Endothelial cell of umbilical vein (primary cell): Measurements from ENCODE around the gene UTRN. TPM values are rescaled to one million over a fixed set of nuclear protein-coding genes. Genes with fewer than 3 reads are reported as not detected.

Experiments used
- BruUV-seq: library from RNA; stranded (reverse); fragments of 400-500 nt; replicated peaks from 2 replicates; lab custom pipeline; 2021; lab: Mats Ljungman, UMichigan
- CTCF ChIA-PET: fragments of 300-600, 350-600 bp; sonication (Branson Sonifier 250); formaldehyde crosslinking; loops from one replicate; lab custom pipeline; 2021; ENCODE audit warnings: antibody characterized with exemption, inconsistent platforms; lab: Charles Lee
- POLR2A ChIA-PET: fragments of 300-600, 350-600 bp; sonication (Branson Sonifier 250); formaldehyde crosslinking; loops from one replicate; lab custom pipeline; 2021; ENCODE audit warnings: antibody characterized with exemption, inconsistent platforms; lab: Charles Lee
- DNase-seq: peaks from one replicate; pipeline ENCODE4 v3.0.0-alpha.2; 2011; ENCODE audit warnings: low read depth, low spot score
- FAIRE-seq: peaks from 2 replicates; lab custom pipeline; 2011; peaks lifted over from hg19 to GRCh38; lab: Jason Lieb, UNC
- H2AFZ ChIP-seq: 2 replicates; pipeline ENCODE4 v1.6.0; 2012; ENCODE audit warnings: low read depth, low read length, control low read depth, inconsistent platforms
- H3K27ac ChIP-seq: 2 replicates; pipeline ENCODE4 v1.5.1; 2011; ENCODE audit warnings: low read depth, mild to moderate bottlenecking, control low read depth, low read length, moderate library complexity; ENCODE audit not compliant: insufficient read depth
- H3K27me3 ChIP-seq, 2 experiments: 2 replicates each; pipeline versions ENCODE4 v1.6.0 to v1.6.1; 2011; ENCODE audit warnings: low read length in 2 of 2, mixed read lengths in 1 of 2; ENCODE audit not compliant: control insufficient read depth in 2 of 2, insufficient read depth in 2 of 2
- H3K36me3 ChIP-seq, 2 experiments: 2 replicates in 1 of 2; 3 replicates in 1 of 2; pipeline ENCODE4 v1.5.1; 2011; ENCODE audit warnings: low read length in 2 of 2, mild to moderate bottlenecking in 1 of 2, moderate library complexity in 1 of 2; ENCODE audit not compliant: control insufficient read depth in 2 of 2, insufficient read depth in 2 of 2; ENCODE audit errors: extremely low read depth in 1 of 2
- H3K4me1 ChIP-seq: 3 replicates; pipeline ENCODE4 v1.5.1; 2011; ENCODE audit warnings: mild to moderate bottlenecking, low read length; ENCODE audit not compliant: control insufficient read depth, insufficient read depth; ENCODE audit errors: extremely low read depth
- H3K4me2 ChIP-seq: 2 replicates; pipeline ENCODE4 v1.6.1; 2011; ENCODE audit warnings: low read length, control low read depth, mixed read lengths; ENCODE audit not compliant: insufficient read depth
- H3K4me3 ChIP-seq, 3 experiments: fragments of 200-600 bp in 1 of 3; sonication (generic), shearing (Covaris generic) in 1 of 3; replicated peaks in 1 of 3; 2 replicates each; pipeline ENCODE4 v1.5.1; 2011 to 2016; ENCODE audit warnings: control low read depth in 3 of 3, low read length in 3 of 3, mild to moderate bottlenecking in 2 of 3, inconsistent platforms in 1 of 3, low read depth in 1 of 3, moderate library complexity in 1 of 3; ENCODE audit not compliant: insufficient read depth in 1 of 3
- H3K79me2 ChIP-seq: 2 replicates; pipeline ENCODE4 v1.6.0; 2012; ENCODE audit warnings: low read length, inconsistent platforms; ENCODE audit not compliant: control insufficient read depth, insufficient read depth
- H3K9ac ChIP-seq: replicated peaks from 2 replicates; pipeline ENCODE3; 2011; ENCODE audit warnings: low read length, control low read depth; ENCODE audit not compliant: insufficient read depth; ENCODE audit errors: extremely low read depth
- H3K9me1 ChIP-seq: replicated peaks from 3 replicates; pipeline ENCODE4 v1.6.0; 2011; ENCODE audit warnings: mild to moderate bottlenecking, low read length; ENCODE audit not compliant: control insufficient read depth, insufficient read depth; ENCODE audit errors: extremely low read depth
- H3K9me3 ChIP-seq: replicated peaks from 2 replicates; pipeline ENCODE4 v1.5.1; 2012; ENCODE audit warnings: low read length, inconsistent platforms; ENCODE audit not compliant: control insufficient read depth, insufficient read depth
- H4K20me1 ChIP-seq: replicated peaks from 2 replicates; pipeline ENCODE3; 2011; ENCODE audit warnings: mild to moderate bottlenecking, low read length; ENCODE audit not compliant: control insufficient read depth, insufficient read depth; ENCODE audit errors: extremely low read depth
- EZH2 ChIP-seq: IDR thresholded peaks from 2 replicates; pipeline ENCODE4 v1.6.1; 2012; ENCODE audit warnings: borderline replicate concordance, low read depth, mild to moderate bottlenecking, moderate library complexity, low read length, inconsistent platforms; ENCODE audit not compliant: severe bottlenecking
- FOS ChIP-seq: IDR thresholded peaks from 2 replicates; pipeline ENCODE4 v1.6.1; 2011; ENCODE audit warnings: mild to moderate bottlenecking, low read length, moderate library complexity, borderline replicate concordance; ENCODE audit not compliant: insufficient read depth
- GATA2 ChIP-seq: IDR thresholded peaks from 2 replicates; pipeline ENCODE4 v1.7.0; 2011; ENCODE audit warnings: low read depth, mild to moderate bottlenecking, moderate library complexity, mixed read lengths, low read length; ENCODE audit not compliant: insufficient read length, insufficient read depth
- JUN ChIP-seq: IDR thresholded peaks from 2 replicates; pipeline ENCODE4 v1.6.1; 2011; ENCODE audit warnings: borderline replicate concordance, low read depth; ENCODE audit not compliant: insufficient read length, insufficient read depth
- MYC ChIP-seq: IDR thresholded peaks from one replicate; pipeline ENCODE4 v1.6.1; 2011; ENCODE audit warnings: mild to moderate bottlenecking, low read depth, low read length
- POLR2A ChIP-seq: IDR thresholded peaks from 2 replicates; pipeline ENCODE4 v1.6.1; 2012; ENCODE audit warnings: low read depth, mild to moderate bottlenecking, control low read depth, low read length
- POLR2AphosphoS5 ChIP-seq: IDR thresholded peaks from 2 replicates; pipeline ENCODE4 v1.6.1; 2012; ENCODE audit warnings: low read depth, mild to moderate bottlenecking, control low read depth, low read length, moderate library complexity; ENCODE audit not compliant: insufficient read depth
- dilution Hi-C: fragments of 300-500 bp; cut with MboI; formaldehyde crosslinking; loops from one replicate; pipeline ENCODE4 v1.15.0; 2019; ENCODE audit warnings: low sequenced_read_pairs; ENCODE audit not compliant: extremely low pct_ligation_motif_present
- intact Hi-C: fragments of 100-400 bp; cut with micrococcal nuclease; formaldehyde crosslinking; loops from one replicate; pipeline ENCODE4 v1.10.0; 2022
- polyA plus RNA-seq, 4 experiments: library from polyadenylated mRNA; depleted of rRNA in 3 of 4; stranded (reverse) in 3 of 4; unstranded in 1 of 4; fragments of >200 nt; gene quantifications; 2 replicates each; pipeline versions ENCODE4 v1.2.1 to v1.2.3, GENCODE V29; 2011 to 2012; ENCODE audit warnings: missing spikeins in 1 of 4
- total RNA-seq: library from RNA; stranded (reverse); gene quantifications from 2 replicates; pipeline ENCODE4 v1.2.3, GENCODE V29; 2021
- TF ChIP-seq, protein P1 (sequence below), 2 donors: IDR thresholded peaks; 1 replicate in 1 of 2; 2 replicates in 1 of 2; pipeline ENCODE4 v1.5.1; 2011; ENCODE audit warnings: low read length in 2 of 2, mild to moderate bottlenecking in 2 of 2, moderate library complexity in 2 of 2, control low read depth in 1 of 2, inconsistent platforms in 1 of 2, low read depth in 1 of 2; ENCODE audit not compliant: insufficient read depth in 1 of 2; ENCODE audit errors: extremely low read depth in 1 of 2
- TF ChIP-seq, protein P2 (sequence below): IDR thresholded peaks from 2 replicates; pipeline ENCODE4 v1.6.1; 2011; ENCODE audit not compliant: insufficient read depth, insufficient read length

Gene UTRN
- total and polyA plus RNA-seq, 2 donors (not counting 3 experiments of a cell fraction or from before 2014, with no cell fraction given): 37.4 to 224 TPM

DNA sequence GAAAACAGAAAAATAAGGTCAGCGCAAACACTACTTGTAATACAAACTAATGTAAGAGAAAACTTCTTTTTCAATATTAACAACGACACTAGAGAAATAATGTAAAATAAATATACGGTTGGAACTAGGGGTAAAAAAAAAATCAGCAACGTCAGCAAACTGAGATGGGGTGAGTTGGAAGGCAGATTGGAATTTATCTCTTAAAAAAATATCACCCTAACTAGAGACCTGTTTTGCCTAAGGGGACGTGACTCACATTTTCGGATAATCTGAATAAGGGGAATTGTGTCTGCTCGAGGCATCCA, 705 bp upstream of the UTRN start:
- intact Hi-C loops: loop anchor here (1.0 kb wide), 1 partner anchor 179 kb away; no protein-coding TSS in a partner anchor
- POLR2A ChIA-PET: no interaction called here

More for the DNA sequence above, 705 bp upstream of the UTRN start:
- BruUV-seq: TSS peak; percentile 39
- Histone ChIP-seq H3K27ac (peak overlapping the region; percentile 89), H3K4me3 (peak overlapping the region; percentile 83 to 93 (median 88)), H3K36me3 (no peaks in the 10 kb centered on the region), H3K27me3 (no peaks in the 10 kb centered on the region), H3K9ac (peak overlapping the region; percentile 89), H3K9me1 (peaks cover 2% of the 10 kb centered on the region), H3K79me2 (peaks cover 29% of the 10 kb centered on the region), H3K4me1 (peaks cover 14% of the 10 kb centered on the region), H3K4me2 (peak overlapping the region; percentile 99), H4K20me1 (no peaks in the 10 kb centered on the region), H3K9me3 (no peaks in the 10 kb centered on the region), H2AFZ (peak overlapping the region; percentile 81)
- FAIRE-seq (no peak), DNase-seq (no peak)
- TF ChIP-seq POLR2A (no peak), POLR2AphosphoS5 (no peak), FOS (no peak), JUN (no peak), MYC (no peak), EZH2 (no peak), GATA2 (no peak)
- TF ChIP-seq, protein P1, sequence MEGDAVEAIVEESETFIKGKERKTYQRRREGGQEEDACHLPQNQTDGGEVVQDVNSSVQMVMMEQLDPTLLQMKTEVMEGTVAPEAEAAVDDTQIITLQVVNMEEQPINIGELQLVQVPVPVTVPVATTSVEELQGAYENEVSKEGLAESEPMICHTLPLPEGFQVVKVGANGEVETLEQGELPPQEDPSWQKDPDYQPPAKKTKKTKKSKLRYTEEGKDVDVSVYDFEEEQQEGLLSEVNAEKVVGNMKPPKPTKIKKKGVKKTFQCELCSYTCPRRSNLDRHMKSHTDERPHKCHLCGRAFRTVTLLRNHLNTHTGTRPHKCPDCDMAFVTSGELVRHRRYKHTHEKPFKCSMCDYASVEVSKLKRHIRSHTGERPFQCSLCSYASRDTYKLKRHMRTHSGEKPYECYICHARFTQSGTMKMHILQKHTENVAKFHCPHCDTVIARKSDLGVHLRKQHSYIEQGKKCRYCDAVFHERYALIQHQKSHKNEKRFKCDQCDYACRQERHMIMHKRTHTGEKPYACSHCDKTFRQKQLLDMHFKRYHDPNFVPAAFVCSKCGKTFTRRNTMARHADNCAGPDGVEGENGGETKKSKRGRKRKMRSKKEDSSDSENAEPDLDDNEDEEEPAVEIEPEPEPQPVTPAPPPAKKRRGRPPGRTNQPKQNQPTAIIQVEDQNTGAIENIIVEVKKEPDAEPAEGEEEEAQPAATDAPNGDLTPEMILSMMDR (IDR thresholded peaks at IDR 0.05; ENCODE audit: extremely low read depth in 1 of 2, insufficient read depth in 1 of 2, low read depth in 1 of 2, low read length in 2 of 2): no peak
- TF ChIP-seq, protein P2, sequence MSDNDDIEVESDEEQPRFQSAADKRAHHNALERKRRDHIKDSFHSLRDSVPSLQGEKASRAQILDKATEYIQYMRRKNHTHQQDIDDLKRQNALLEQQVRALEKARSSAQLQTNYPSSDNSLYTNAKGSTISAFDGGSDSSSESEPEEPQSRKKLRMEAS: no peak
- dilution Hi-C loops: no loop called here
- CTCF ChIA-PET: interaction anchor here (0.7 to 2.2 kb wide), 6 partner anchors 20 to 709 kb away, joined by 3 to 15 read pairs (median 4); no protein-coding TSS in a partner anchor
